Endothelial cell of umbilical vein (primary cell): ENCODE measurements around the gene EPO.

Source experiments
- CTCF ChIP-seq, 2 donors: IDR thresholded peaks; 1 replicate in 1 of 2; 2 replicates in 1 of 2; pipeline ENCODE4 v1.5.1; 2011; ENCODE audit warnings: low read length in 2 of 2, mild to moderate bottlenecking in 2 of 2, moderate library complexity in 2 of 2, control low read depth in 1 of 2, inconsistent platforms in 1 of 2, low read depth in 1 of 2; ENCODE audit not compliant: insufficient read depth in 1 of 2; ENCODE audit errors: extremely low read depth in 1 of 2
- EZH2 ChIP-seq: IDR thresholded peaks from 2 replicates; pipeline ENCODE4 v1.6.1; 2012; ENCODE audit warnings: borderline replicate concordance, low read depth, mild to moderate bottlenecking, moderate library complexity, low read length, inconsistent platforms; ENCODE audit not compliant: severe bottlenecking
- GATA2 ChIP-seq: IDR thresholded peaks from 2 replicates; pipeline ENCODE4 v1.7.0; 2011; ENCODE audit warnings: low read depth, mild to moderate bottlenecking, moderate library complexity, mixed read lengths, low read length; ENCODE audit not compliant: insufficient read length, insufficient read depth
- JUN ChIP-seq: IDR thresholded peaks from 2 replicates; pipeline ENCODE4 v1.6.1; 2011; ENCODE audit warnings: borderline replicate concordance, low read depth; ENCODE audit not compliant: insufficient read length, insufficient read depth
- MYC ChIP-seq: IDR thresholded peaks from one replicate; pipeline ENCODE4 v1.6.1; 2011; ENCODE audit warnings: mild to moderate bottlenecking, low read depth, low read length
- POLR2A ChIP-seq: IDR thresholded peaks from 2 replicates; pipeline ENCODE4 v1.6.1; 2012; ENCODE audit warnings: low read depth, mild to moderate bottlenecking, control low read depth, low read length
- POLR2AphosphoS5 ChIP-seq: IDR thresholded peaks from 2 replicates; pipeline ENCODE4 v1.6.1; 2012; ENCODE audit warnings: low read depth, mild to moderate bottlenecking, control low read depth, low read length, moderate library complexity; ENCODE audit not compliant: insufficient read depth
- TF ChIP-seq, protein P1 (sequence below): IDR thresholded peaks from 2 replicates; pipeline ENCODE4 v1.6.1; 2011; ENCODE audit not compliant: insufficient read depth, insufficient read length

DNA sequence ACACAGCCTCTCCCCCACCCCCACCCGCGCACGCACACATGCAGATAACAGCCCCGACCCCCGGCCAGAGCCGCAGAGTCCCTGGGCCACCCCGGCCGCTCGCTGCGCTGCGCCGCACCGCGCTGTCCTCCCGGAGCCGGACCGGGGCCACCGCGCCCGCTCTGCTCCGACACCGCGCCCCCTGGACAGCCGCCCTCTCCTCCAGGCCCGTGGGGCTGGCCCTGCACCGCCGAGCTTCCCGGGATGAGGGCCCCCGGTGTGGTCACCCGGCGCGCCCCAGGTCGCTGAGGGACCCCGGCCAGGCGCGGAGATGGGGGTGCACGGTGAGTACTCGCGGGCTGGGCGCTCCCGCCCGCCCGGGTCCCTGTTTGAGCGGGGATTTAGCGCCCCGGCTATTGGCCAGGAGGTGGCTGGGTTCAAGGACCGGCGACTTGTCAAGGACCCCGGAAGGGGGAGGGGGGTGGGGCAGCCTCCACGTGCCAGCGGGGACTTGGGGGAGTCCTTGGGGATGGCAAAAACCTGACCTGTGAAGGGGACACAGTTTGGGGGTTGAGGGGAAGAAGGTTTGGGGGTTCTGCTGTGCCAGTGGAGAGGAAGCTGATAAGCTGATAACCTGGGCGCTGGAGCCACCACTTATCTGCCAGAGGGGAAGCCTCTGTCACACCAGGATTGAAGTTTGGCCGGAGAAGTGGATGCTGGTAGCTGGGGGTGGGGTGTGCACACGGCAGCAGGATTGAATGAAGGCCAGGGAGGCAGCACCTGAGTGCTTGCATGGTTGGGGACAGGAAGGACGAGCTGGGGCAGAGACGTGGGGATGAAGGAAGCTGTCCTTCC is 620 bp downstream of the EPO start:
- TF ChIP-seq CTCF (IDR thresholded peaks at IDR 0.05; ENCODE audit: extremely low read depth in 1 of 2, insufficient read depth in 1 of 2, low read depth in 1 of 2, low read length in 2 of 2): no peak
- TF ChIP-seq, protein P1, sequence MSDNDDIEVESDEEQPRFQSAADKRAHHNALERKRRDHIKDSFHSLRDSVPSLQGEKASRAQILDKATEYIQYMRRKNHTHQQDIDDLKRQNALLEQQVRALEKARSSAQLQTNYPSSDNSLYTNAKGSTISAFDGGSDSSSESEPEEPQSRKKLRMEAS: no peak
- TF ChIP-seq POLR2A: no peak
- TF ChIP-seq GATA2: no peak
- TF ChIP-seq POLR2AphosphoS5: no peak
- peak; percentile 75 for TF ChIP-seq EZH2
- no peak for TF ChIP-seq MYC
- TF ChIP-seq JUN: no peak
